CD4-positive, CD25-positive, alpha-beta regulatory T cell (primary cell): ENCODE measurements around the gene ZMAT3. TPM values are rescaled to one million over a fixed set of nuclear protein-coding genes. Genes with fewer than 3 reads are reported as not detected.
"Not testable (repeated sequence)": the region's sequence is repeated elsewhere in the genome, so short reads cannot be mapped to it uniquely, and the experiment has no call there.

Experiments
- ATAC-seq, 2 donors: fragments of 150-1000 bp; cut with Tn5 transposase; one replicate each; pipeline ENCODE4 v1.10.0; 2021; ENCODE audit warnings: low read depth in 2 of 2, moderate number of reproducible peaks in 2 of 2, moderate library complexity in 1 of 2
- DNase-seq, 3 donors: peaks; one replicate each; pipeline versions ENCODE4 v3.0.0 to v3.0.0-alpha.2; 2012 to 2022; ENCODE audit warnings: mixed read lengths in 1 of 3
- H3K27ac ChIP-seq: one replicate; pipeline ENCODE4 v1.7.0; 2013; ENCODE audit warnings: mild to moderate bottlenecking, low read length; ENCODE audit not compliant: insufficient read depth, poor library complexity, severe bottlenecking
- H3K27me3 ChIP-seq: one replicate; pipeline ENCODE4 v1.7.0; 2013; ENCODE audit warnings: low read length; ENCODE audit not compliant: control insufficient read depth, insufficient read depth
- H3K36me3 ChIP-seq: one replicate; pipeline ENCODE4 v1.7.0; 2013; ENCODE audit warnings: mild to moderate bottlenecking, low read length, moderate library complexity; ENCODE audit not compliant: control insufficient read depth, insufficient read depth
- H3K4me1 ChIP-seq: 2 replicates; pipeline ENCODE4 v1.7.0; 2013; ENCODE audit warnings: mild to moderate bottlenecking, low read length; ENCODE audit not compliant: insufficient read depth, control insufficient read depth, poor library complexity, severe bottlenecking
- H3K4me3 ChIP-seq: one replicate; pipeline ENCODE4 v1.7.0; 2013; ENCODE audit warnings: low read depth, mild to moderate bottlenecking, low read length, moderate library complexity
- H3K9me3 ChIP-seq, 2 experiments: 1 replicate in 1 of 2; 2 replicates in 1 of 2; pipeline ENCODE4 v1.7.0; 2013; ENCODE audit warnings: low read length in 2 of 2, mild to moderate bottlenecking in 1 of 2, moderate library complexity in 1 of 2; ENCODE audit not compliant: control insufficient read depth in 2 of 2
- H3K27ac Mint-ChIP-seq, 3 donors: one replicate each; pipeline ENCODE4 v1.8.0; 2020 to 2022; ENCODE audit warnings: mild to moderate bottlenecking in 3 of 3, mixed read lengths in 3 of 3, moderate library complexity in 2 of 3
- H3K27me3 Mint-ChIP-seq: one replicate; pipeline ENCODE4 v1.8.0; 2022; ENCODE audit warnings: mild to moderate bottlenecking, mixed read lengths
- H3K36me3 Mint-ChIP-seq: one replicate; pipeline ENCODE4 v1.8.0; 2020; ENCODE audit warnings: mixed read lengths
- H3K4me1 Mint-ChIP-seq, 4 donors: one replicate each; pipeline ENCODE4 v1.8.0; 2020 to 2022; ENCODE audit warnings: mixed read lengths in 4 of 4, mild to moderate bottlenecking in 1 of 4
- H3K4me3 Mint-ChIP-seq, 4 donors: one replicate each; pipeline ENCODE4 v1.8.0; 2020 to 2022; ENCODE audit warnings: mild to moderate bottlenecking in 4 of 4, mixed read lengths in 4 of 4, moderate library complexity in 3 of 4
- H3K9me3 Mint-ChIP-seq, 7 donors: one replicate each; pipeline ENCODE4 v1.8.0; 2020 to 2022; ENCODE audit warnings: mixed read lengths in 7 of 7, mild to moderate bottlenecking in 3 of 7, moderate library complexity in 2 of 7
- polyA plus RNA-seq, 4 donors: library from polyadenylated mRNA; unstranded; fragments of 300-500 nt; fragmentation: Illumina TruSeq; gene quantifications; one replicate each; pipeline ENCODE4 v1.2.3, GENCODE V29; 2021
- total RNA-seq: library from RNA; stranded (reverse); gene quantifications from one replicate; pipeline ENCODE4 v1.2.3, GENCODE V29; 2022

The ZMAT3 gene
- total and polyA plus RNA-seq, 5 donors from 2014 or later: 10.1 to 18.1 (median 15.7) TPM

GRCh38 chr3:179045719-179046402 lies 25.7 kb downstream of the ZMAT3 start:
- peak overlapping the region in 2 of 3 donors; percentile 57 to 60 for H3K27ac Mint-ChIP-seq
- no peaks in the 10 kb centered on the region for H3K27me3 Mint-ChIP-seq
- peaks cover 12 to 53% (median 30%) of the 10 kb centered on the region in 4 donors for H3K4me1 Mint-ChIP-seq
- DNase-seq (no peak), ATAC-seq (no peak)
- no peaks in the 10 kb centered on the region for H3K9me3 ChIP-seq
- H3K36me3 ChIP-seq: no peaks in the 10 kb centered on the region
- H3K4me3 ChIP-seq: no peak overlapping the region
- no peaks in the 10 kb centered on the region for H3K4me1 ChIP-seq
- H3K4me3 Mint-ChIP-seq: no peak overlapping the region
- no peak overlapping the region for H3K27ac ChIP-seq
- H3K27me3 ChIP-seq: no peaks in the 10 kb centered on the region
- H3K9me3 Mint-ChIP-seq: peaks cover 0 to 5% (median 0%) of the 10 kb centered on the region in 7 donors
- H3K36me3 Mint-ChIP-seq: peaks cover 35% of the 10 kb centered on the region

DNA sequence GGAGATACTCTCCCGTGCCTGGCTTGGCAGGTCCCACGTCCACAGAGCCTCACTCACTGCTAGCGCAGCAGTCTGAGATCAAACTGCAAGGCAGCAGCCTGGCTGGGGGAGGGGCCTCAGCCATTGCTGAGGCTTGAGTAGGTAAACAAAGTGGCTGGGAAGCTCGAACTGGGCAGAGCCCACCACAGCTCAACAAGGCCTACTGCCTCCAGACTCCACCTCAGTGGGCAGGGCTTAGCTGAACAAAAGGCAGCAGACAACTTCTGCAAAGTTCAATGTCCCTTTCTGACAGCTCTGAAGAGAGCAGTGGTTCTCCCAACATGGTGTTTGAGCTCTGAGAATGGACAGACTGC lies 32.7 kb downstream of the ZMAT3 start:
- H3K9me3 ChIP-seq, H3K4me3 Mint-ChIP-seq, ATAC-seq, H3K27me3 Mint-ChIP-seq, H3K36me3 ChIP-seq, H3K9me3 Mint-ChIP-seq, H3K27ac ChIP-seq, DNase-seq, H3K27me3 ChIP-seq, H3K27ac Mint-ChIP-seq, H3K4me3 ChIP-seq: not testable (repeated sequence)
- peaks cover 22% of the 10 kb centered on the region for H3K4me1 ChIP-seq
- peaks cover 14 to 27% (median 19%) of the 10 kb centered on the region in 4 donors for H3K4me1 Mint-ChIP-seq
- H3K36me3 Mint-ChIP-seq: peaks cover 22% of the 10 kb centered on the region

DNA sequence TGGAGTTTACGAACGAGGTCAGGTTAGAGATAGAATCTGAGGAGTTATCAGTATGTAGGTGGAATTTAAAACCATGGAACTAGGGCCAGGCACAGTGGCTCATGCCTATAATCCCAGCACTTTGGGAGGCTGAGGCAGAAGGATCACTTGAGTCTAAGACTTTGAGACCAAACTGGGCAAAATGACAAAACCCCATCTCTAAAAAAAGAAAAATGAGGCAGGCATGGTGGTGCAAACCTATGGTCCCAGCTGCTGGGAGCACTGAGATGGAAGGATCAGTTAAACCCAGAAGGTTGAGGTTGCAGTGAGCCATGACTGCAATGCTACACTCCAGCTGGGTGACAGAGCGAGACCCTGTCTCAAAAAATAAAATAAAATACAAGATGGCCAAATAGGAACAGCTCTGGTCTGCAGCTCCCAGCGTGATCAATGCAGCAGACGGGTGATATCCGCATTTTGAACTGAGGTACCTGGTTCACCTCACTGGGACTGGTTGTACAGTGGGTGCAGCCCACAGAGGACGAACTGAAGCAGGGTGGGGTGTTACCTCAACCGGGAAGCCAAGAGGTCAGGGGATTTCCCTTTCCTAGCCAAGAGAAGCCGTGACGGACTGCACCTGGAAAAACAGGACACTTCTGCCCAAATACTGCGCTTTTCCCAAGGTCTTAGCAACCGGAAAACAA lies 33.3 kb downstream of the ZMAT3 start:
- H3K9me3 Mint-ChIP-seq: peaks cover 0 to 3% (median 0%) of the 10 kb centered on the region in 7 donors
- ATAC-seq: no peak

DNA sequence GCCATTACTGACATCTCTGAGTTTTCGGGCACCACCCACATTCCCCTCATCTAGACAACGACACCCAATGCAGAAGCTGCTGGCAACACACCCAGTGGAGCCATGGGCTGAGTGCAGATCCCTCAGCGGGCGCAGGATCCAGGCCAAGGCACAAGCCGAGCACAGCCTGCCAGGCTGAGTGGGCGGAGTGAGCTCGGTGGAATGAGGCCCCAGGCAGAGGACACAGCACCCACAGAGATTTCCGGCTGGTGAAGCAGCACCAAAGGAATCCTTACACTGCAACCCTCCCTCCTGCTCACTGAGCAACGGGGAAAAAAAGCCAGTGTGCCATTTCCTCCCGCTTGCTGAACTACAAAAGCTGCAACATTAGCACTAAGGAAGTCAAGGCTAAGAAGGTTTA lies 34.3 kb downstream of the ZMAT3 start:
- no peak overlapping the region for H3K27ac Mint-ChIP-seq
- peaks cover 11% of the 10 kb centered on the region for H3K36me3 Mint-ChIP-seq
- ATAC-seq (peak; percentile 86 to 87), DNase-seq (peak in 2 of 3 donors; percentile 40 to 68)
- peak overlapping the region; percentile 42 for H3K4me3 ChIP-seq
- H3K36me3 ChIP-seq: no peaks in the 10 kb centered on the region
- H3K27me3 Mint-ChIP-seq: no peaks in the 10 kb centered on the region
- peak overlapping the region; percentile 28 for H3K27ac ChIP-seq
- H3K9me3 Mint-ChIP-seq: peaks cover 0 to 2% (median 0%) of the 10 kb centered on the region in 7 donors
- peaks cover 13 to 24% (median 18%) of the 10 kb centered on the region in 4 donors for H3K4me1 Mint-ChIP-seq
- no peaks in the 10 kb centered on the region for H3K27me3 ChIP-seq
- H3K9me3 ChIP-seq: no peaks in the 10 kb centered on the region
- peak overlapping the region; percentile 35 to 77 (median 50) for H3K4me3 Mint-ChIP-seq
- H3K4me1 ChIP-seq: peaks cover 22% of the 10 kb centered on the region

More for the DNA sequence above, 33.3 kb downstream of the ZMAT3 start:
- Mint-ChIP-seq H3K27me3 (no peaks in the 10 kb centered on the region), H3K4me1 (peaks cover 14 to 27% (median 19%) of the 10 kb centered on the region in 4 donors), H3K4me3 (peak overlapping the region in 3 of 4 donors; percentile 35 to 64 (median 35)), H3K36me3 (peaks cover 17% of the 10 kb centered on the region), H3K27ac (no peak overlapping the region)
- Histone ChIP-seq H3K27me3 (no peaks in the 10 kb centered on the region), H3K36me3 (no peaks in the 10 kb centered on the region), H3K4me3 (peak overlapping the region; percentile 42), H3K4me1 (peaks cover 22% of the 10 kb centered on the region), H3K27ac (no peak overlapping the region), H3K9me3 (no peaks in the 10 kb centered on the region)
- no peak for DNase-seq

DNA sequence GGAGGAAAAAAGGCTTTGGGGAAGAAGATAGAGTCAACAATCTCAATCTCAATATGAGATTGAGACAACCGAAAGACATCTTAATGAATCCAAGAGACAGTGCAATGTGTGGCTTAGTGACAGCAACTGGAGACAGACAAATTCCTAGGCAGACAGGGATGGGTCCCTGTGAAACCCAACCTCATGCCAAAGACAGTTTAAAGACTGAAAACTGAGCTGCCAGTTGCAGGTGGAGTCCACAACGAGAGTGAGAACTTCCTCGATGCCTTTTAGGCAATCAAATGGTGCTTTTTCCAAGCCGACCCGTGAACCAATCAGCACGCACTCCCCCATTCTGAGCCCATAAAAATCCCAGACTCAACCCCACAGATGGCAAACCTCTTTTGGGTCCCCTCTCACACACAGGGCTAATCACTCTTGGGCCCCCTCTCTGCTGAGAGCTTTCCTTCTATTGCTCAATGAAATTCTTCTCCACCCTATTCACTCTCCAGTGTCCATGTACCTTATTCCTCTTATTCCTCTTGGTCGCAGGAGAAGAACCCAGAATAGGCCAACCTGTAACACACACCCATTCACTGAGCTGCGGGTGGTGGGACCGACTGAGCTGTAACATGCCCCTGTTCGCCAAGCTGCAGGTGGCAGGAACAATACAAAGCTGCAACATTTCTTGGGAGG lies 34.8 kb downstream of the ZMAT3 start:
- Mint-ChIP-seq H3K9me3 (peaks cover 0 to 2% (median 0%) of the 10 kb centered on the region in 7 donors), H3K4me1 (peaks cover 13 to 24% (median 18%) of the 10 kb centered on the region in 4 donors), H3K27ac (no peak overlapping the region), H3K27me3 (no peaks in the 10 kb centered on the region), H3K4me3 (peak overlapping the region in 2 of 4 donors; percentile 35), H3K36me3 (peaks cover 11% of the 10 kb centered on the region)
- ATAC-seq (no peak), DNase-seq (no peak)
- Histone ChIP-seq H3K4me1 (peaks cover 22% of the 10 kb centered on the region), H3K27ac (no peak overlapping the region), H3K27me3 (no peaks in the 10 kb centered on the region), H3K4me3 (no peak overlapping the region), H3K36me3 (no peaks in the 10 kb centered on the region), H3K9me3 (no peaks in the 10 kb centered on the region)

GRCh38 chr3:179036226-179036625 lies 35.4 kb downstream of the ZMAT3 start:
- no peaks in the 10 kb centered on the region for H3K36me3 ChIP-seq
- peaks cover 8% of the 10 kb centered on the region for H3K36me3 Mint-ChIP-seq
- no peak overlapping the region for H3K27ac ChIP-seq
- no peak overlapping the region for H3K4me3 ChIP-seq
- H3K4me1 ChIP-seq: peaks cover 22% of the 10 kb centered on the region
- ATAC-seq (no peak), DNase-seq (no peak)
- no peak overlapping the region for H3K4me3 Mint-ChIP-seq
- H3K4me1 Mint-ChIP-seq: peaks cover 8 to 20% (median 18%) of the 10 kb centered on the region in 4 donors
- no peak overlapping the region for H3K27ac Mint-ChIP-seq
- no peaks in the 10 kb centered on the region for H3K27me3 ChIP-seq
- no peaks in the 10 kb centered on the region for H3K9me3 ChIP-seq
- no peaks in the 10 kb centered on the region for H3K27me3 Mint-ChIP-seq
- H3K9me3 Mint-ChIP-seq: no peaks in the 10 kb centered on the region

- H3K9me3 ChIP-seq: no peaks in the 10 kb centered on the region
- no peak overlapping the region for H3K27ac ChIP-seq
- H3K27me3 ChIP-seq: no peaks in the 10 kb centered on the region
- H3K4me1 ChIP-seq: peaks cover 22% of the 10 kb centered on the region
- H3K27ac Mint-ChIP-seq: no peak overlapping the region
- peaks cover 5% of the 10 kb centered on the region for H3K36me3 Mint-ChIP-seq
- DNase-seq (no peak), ATAC-seq (no peak)
- no peak overlapping the region for H3K4me3 Mint-ChIP-seq
- no peaks in the 10 kb centered on the region for H3K36me3 ChIP-seq
- H3K4me1 Mint-ChIP-seq: peaks cover 0 to 18% (median 13%) of the 10 kb centered on the region in 4 donors
- H3K4me3 ChIP-seq: no peak overlapping the region
- no peaks in the 10 kb centered on the region for H3K27me3 Mint-ChIP-seq
- no peaks in the 10 kb centered on the region for H3K9me3 Mint-ChIP-seq
These were observed 36.4 kb downstream of the ZMAT3 start for GRCh38 chr3:179035232-179035631.
